PC-9 (cell line): ENCODE results near the gene TFPI2.
"Not testable (repeated sequence)": the region's sequence is repeated elsewhere in the genome, so short reads cannot be mapped to it uniquely, and the experiment has no call there.

Experiments used
- EZH2 ChIP-seq: fragments of 200-600 bp; sonication (generic); IDR thresholded peaks from 2 replicates; pipeline ENCODE4 v1.8.0; 2017; ENCODE audit warnings: antibody characterized with exemption, low read depth
- TF ChIP-seq, protein P1 (sequence below): fragments of 200-600 bp; sonication (generic); conservative IDR thresholded peaks from 2 replicates; pipeline ENCODE4 v1.6.1; 2017; ENCODE audit warnings: mixed run types, antibody characterized with exemption, mild to moderate bottlenecking, moderate library complexity

DNA sequence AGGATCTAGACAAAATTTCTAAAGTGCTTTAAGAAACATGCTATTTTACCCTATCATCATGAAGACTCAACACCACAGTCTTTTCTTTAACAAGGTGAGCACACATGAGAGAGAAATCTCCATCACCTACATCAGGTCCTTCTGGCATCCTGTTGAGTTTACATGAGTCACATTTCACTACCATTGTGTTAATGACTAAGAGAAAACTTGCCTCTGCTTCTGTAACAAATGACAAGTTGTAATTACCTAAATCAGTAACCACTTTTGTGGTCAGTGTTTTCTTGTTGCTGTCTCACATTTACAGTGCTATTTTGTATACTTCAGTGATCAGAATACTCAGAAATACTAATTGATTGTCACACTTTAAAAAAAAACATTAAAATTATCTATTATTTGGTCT is 25.3 kb upstream of the TFPI2 start:
- TF ChIP-seq, protein P1, sequence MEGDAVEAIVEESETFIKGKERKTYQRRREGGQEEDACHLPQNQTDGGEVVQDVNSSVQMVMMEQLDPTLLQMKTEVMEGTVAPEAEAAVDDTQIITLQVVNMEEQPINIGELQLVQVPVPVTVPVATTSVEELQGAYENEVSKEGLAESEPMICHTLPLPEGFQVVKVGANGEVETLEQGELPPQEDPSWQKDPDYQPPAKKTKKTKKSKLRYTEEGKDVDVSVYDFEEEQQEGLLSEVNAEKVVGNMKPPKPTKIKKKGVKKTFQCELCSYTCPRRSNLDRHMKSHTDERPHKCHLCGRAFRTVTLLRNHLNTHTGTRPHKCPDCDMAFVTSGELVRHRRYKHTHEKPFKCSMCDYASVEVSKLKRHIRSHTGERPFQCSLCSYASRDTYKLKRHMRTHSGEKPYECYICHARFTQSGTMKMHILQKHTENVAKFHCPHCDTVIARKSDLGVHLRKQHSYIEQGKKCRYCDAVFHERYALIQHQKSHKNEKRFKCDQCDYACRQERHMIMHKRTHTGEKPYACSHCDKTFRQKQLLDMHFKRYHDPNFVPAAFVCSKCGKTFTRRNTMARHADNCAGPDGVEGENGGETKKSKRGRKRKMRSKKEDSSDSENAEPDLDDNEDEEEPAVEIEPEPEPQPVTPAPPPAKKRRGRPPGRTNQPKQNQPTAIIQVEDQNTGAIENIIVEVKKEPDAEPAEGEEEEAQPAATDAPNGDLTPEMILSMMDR = not testable (repeated sequence)
- TF ChIP-seq EZH2 = not testable (repeated sequence)
